SU-DHL-6 (cell line): ENCODE data around the gene KRTAP6-2.

Source experiments
- H2AFZ ChIP-seq: fragments of 200-600 bp; sonication (generic); 2 replicates; pipeline ENCODE4 v1.6.1; 2014; ENCODE audit warnings: low read depth, mild to moderate bottlenecking, moderate library complexity, mixed read lengths, antibody characterized with exemption, low read length; ENCODE audit not compliant: severe bottlenecking
- H3F3A ChIP-seq: fragments of 200-600 bp; shearing (Covaris generic); 2 replicates; pipeline ENCODE4 v1.6.0; 2016; ENCODE audit warnings: antibody characterized with exemption, mild to moderate bottlenecking; ENCODE audit not compliant: insufficient read depth
- H3K27ac ChIP-seq: fragments of 200-600 bp; sonication (generic); 2 replicates; pipeline ENCODE4 v1.5.1; 2016; ENCODE audit warnings: low read depth, mild to moderate bottlenecking, low read length, moderate library complexity, mixed read lengths
- H3K27me3 ChIP-seq: fragments of 200-600 bp; sonication (generic), shearing (Covaris generic); 2 replicates; pipeline ENCODE4 v1.6.0; 2014; ENCODE audit warnings: mild to moderate bottlenecking, low read length
- H3K36me3 ChIP-seq: fragments of 200-600 bp; sonication (generic); 2 replicates; pipeline ENCODE4 v1.6.1; 2014; ENCODE audit warnings: mild to moderate bottlenecking, low read length, mixed read lengths
- H3K4me2 ChIP-seq: fragments of 300-600, 200-600 bp; shearing (Covaris generic), sonication (generic); 2 replicates; pipeline ENCODE4 v1.6.0; 2014; ENCODE audit warnings: low read length, low read depth, mild to moderate bottlenecking; ENCODE audit not compliant: poor library complexity, severe bottlenecking
- H3K4me3 ChIP-seq: fragments of 200-600 bp; sonication (generic); 2 replicates; pipeline ENCODE4 v1.5.1; 2014; ENCODE audit warnings: antibody characterized with exemption, low read length, mild to moderate bottlenecking, mixed read lengths; ENCODE audit not compliant: insufficient read depth, poor library complexity, severe bottlenecking
- H3K79me2 ChIP-seq: fragments of 200-600 bp; sonication (generic); 2 replicates; pipeline ENCODE4 v1.6.1; 2014; ENCODE audit warnings: mild to moderate bottlenecking, low read length, moderate library complexity; ENCODE audit not compliant: insufficient read depth
- H3K9ac ChIP-seq: fragments of 200-600 bp; sonication (generic); 2 replicates; pipeline ENCODE4 v1.7.0; 2014; ENCODE audit warnings: mild to moderate bottlenecking, low read length
- H3K9me2 ChIP-seq: fragments of 200-600 bp; sonication (generic); replicated peaks from 2 replicates; pipeline ENCODE4 v1.6.1; 2014; ENCODE audit warnings: low read length; ENCODE audit not compliant: insufficient read depth
- H3K9me3 ChIP-seq: fragments of 200-600 bp; sonication (generic); 2 replicates; pipeline ENCODE4 v1.6.1; 2014; ENCODE audit warnings: low read length, mixed read lengths; ENCODE audit not compliant: insufficient read depth
- H4K20me1 ChIP-seq: fragments of 200-600 bp; sonication (generic); 2 replicates; pipeline ENCODE4 v1.6.1; 2014; ENCODE audit warnings: low read depth, mild to moderate bottlenecking, antibody characterized with exemption, low read length, moderate library complexity, mixed read lengths
- CTCF ChIP-seq: fragments of 200-600 bp; sonication (generic); IDR thresholded peaks from one replicate; pipeline ENCODE4 v1.5.1; 2017; ENCODE audit warnings: antibody characterized with exemption, mild to moderate bottlenecking, low read length, moderate library complexity; ENCODE audit not compliant: insufficient read depth, poor library complexity, severe bottlenecking
- EZH2phosphoT487 ChIP-seq: fragments of 200-600 bp; sonication (generic), shearing (Covaris generic); conservative IDR thresholded peaks from 2 replicates; pipeline ENCODE4 v1.6.1; 2018; ENCODE audit warnings: mild to moderate bottlenecking, antibody characterized with exemption, low read length, moderate library complexity, mixed read lengths

KRTAP6-2 gene

GRCh38 chr21:30561264-30561895 is 37.3 kb downstream of the KRTAP6-2 start, which contains the start of gene KRTAP19-7:
TSS of gene KRTAP19-7 (minus strand) at chr21:30561314. CDS start at chr21:30561289, 25 bp downstream.
- H3K4me3 ChIP-seq: no peak within 1 kb of the TSS
- no peak within 1 kb of the TSS for H3K4me2 ChIP-seq
- no peaks in the 10 kb centered on the region for H4K20me1 ChIP-seq
- H3K9ac ChIP-seq: no peak within 1 kb of the TSS
- no peak within 1 kb of the TSS for H3K27ac ChIP-seq
- no peak within 1 kb of the TSS for H2AFZ ChIP-seq
- TF ChIP-seq CTCF: no peak
- TF ChIP-seq EZH2phosphoT487: no peak
- H3K9me2 ChIP-seq: no peaks in the 10 kb centered on the region
- H3K79me2 ChIP-seq: no peaks in the 10 kb centered on the region
- H3K9me3 ChIP-seq: no peaks in the 10 kb centered on the region
- no peaks in the 10 kb centered on the region for H3K27me3 ChIP-seq
- H3F3A ChIP-seq: no peaks in the 10 kb centered on the region
- no peaks in the 10 kb centered on the region for H3K36me3 ChIP-seq

GRCh38 chr21:30555095-30555494 is 43.6 kb downstream of the KRTAP6-2 start:
- H3K9me2 ChIP-seq: no peaks in the 10 kb centered on the region
- no peaks in the 10 kb centered on the region for H3K27me3 ChIP-seq
- H3K27ac ChIP-seq: no peak overlapping the region
- H2AFZ ChIP-seq: no peak overlapping the region
- H3K4me2 ChIP-seq: no peak overlapping the region
- no peaks in the 10 kb centered on the region for H3K36me3 ChIP-seq
- no peak overlapping the region for H3K9ac ChIP-seq
- no peaks in the 10 kb centered on the region for H4K20me1 ChIP-seq
- no peaks in the 10 kb centered on the region for H3F3A ChIP-seq
- peaks cover 5% of the 10 kb centered on the region; the same call in 1 of the 2 replicates for H3K9me3 ChIP-seq
- H3K4me3 ChIP-seq: no peak overlapping the region
- H3K79me2 ChIP-seq: no peaks in the 10 kb centered on the region
- TF ChIP-seq CTCF (no peak), EZH2phosphoT487 (no peak)

DNA sequence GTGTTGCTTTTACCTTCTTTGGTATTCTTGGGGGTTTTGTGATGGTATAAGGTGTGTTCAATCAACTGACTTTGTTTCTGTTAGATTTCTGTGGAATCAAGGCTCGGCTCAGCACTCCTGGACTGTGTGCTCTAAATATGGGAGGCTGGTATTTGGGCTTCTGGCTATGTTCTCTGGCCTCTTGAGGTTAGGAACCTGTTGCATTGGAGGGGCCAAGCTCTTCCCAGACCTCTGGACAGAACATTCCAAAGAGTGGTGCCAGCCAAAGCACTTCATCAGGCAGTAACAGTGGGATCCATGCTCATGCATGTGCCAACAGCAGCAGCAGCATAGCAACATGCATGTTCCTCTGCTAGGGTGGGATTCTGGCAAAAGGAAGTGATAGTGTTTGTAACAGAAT is 45.9 kb downstream of the KRTAP6-2 start:
- Histone ChIP-seq H3K79me2 (no peaks in the 10 kb centered on the region), H3K9ac (no peak overlapping the region), H3F3A (no peaks in the 10 kb centered on the region), H3K4me3 (no peak overlapping the region), H4K20me1 (no peaks in the 10 kb centered on the region), H2AFZ (no peak overlapping the region), H3K4me2 (no peak overlapping the region), H3K27ac (no peak overlapping the region), H3K9me3 (peaks cover 5% of the 10 kb centered on the region; the same call in 1 of the 2 replicates), H3K9me2 (no peaks in the 10 kb centered on the region), H3K27me3 (no peaks in the 10 kb centered on the region), H3K36me3 (no peaks in the 10 kb centered on the region)
- no peak for TF ChIP-seq CTCF
